HepG2 (cell line): ENCODE data around the gene UBE2G2. TPM values are rescaled to one million over a fixed set of nuclear protein-coding genes. Genes with fewer than 3 reads are reported as not detected.

Experiments
- FUBP1 ChIP-seq: sonication (generic); formaldehyde crosslinking; IDR thresholded peaks from 2 replicates; pipeline ENCODE4 v1.5.1; 2020; ENCODE audit warnings: missing genetic modification reagents, mild to moderate bottlenecking, borderline replicate concordance
- HHEX ChIP-seq: IDR thresholded peaks from 2 replicates; pipeline ENCODE4 v1.6.1; 2016; ENCODE audit warnings: control low read depth
- HMGA1 ChIP-seq: sonication (generic); formaldehyde crosslinking; conservative IDR thresholded peaks from 2 replicates; pipeline ENCODE4 v1.4.0; 2020; ENCODE audit warnings: missing genetic modification reagents
- KAT8 ChIP-seq: IDR thresholded peaks from 2 replicates; pipeline ENCODE4 v1.6.1; 2016; ENCODE audit warnings: missing genetic modification reagents, missing compliant biosample characterization
- KMT2B ChIP-seq: IDR thresholded peaks from 2 replicates; pipeline ENCODE4 v1.6.1; 2016; ENCODE audit warnings: missing genetic modification reagents, missing compliant biosample characterization
- NFE2L1 ChIP-seq: sonication (generic); formaldehyde crosslinking; IDR thresholded peaks from 2 replicates; pipeline ENCODE4 v1.4.0; 2020; ENCODE audit warnings: missing genetic modification reagents, mild to moderate bottlenecking, borderline replicate concordance
- ONECUT2 ChIP-seq: sonication (generic); formaldehyde crosslinking; IDR thresholded peaks from 2 replicates; pipeline ENCODE4 v1.4.0; 2020; ENCODE audit warnings: missing genetic modification reagents
- REPIN1 ChIP-seq: sonication (generic); formaldehyde crosslinking; IDR thresholded peaks from 2 replicates; pipeline ENCODE4 v1.8.0; 2022; ENCODE audit warnings: missing genetic modification reagents, low read depth, mild to moderate bottlenecking, borderline replicate concordance
- SALL2 ChIP-seq: sonication (generic); formaldehyde crosslinking; IDR thresholded peaks from 2 replicates; pipeline ENCODE4 v1.8.1; 2023; ENCODE audit warnings: mild to moderate bottlenecking, missing genetic modification reagents, inconsistent platforms
- TBP ChIP-seq: sonication (generic); formaldehyde crosslinking; IDR thresholded peaks from 2 replicates; pipeline ENCODE4 v1.5.0; 2020; ENCODE audit warnings: missing genetic modification reagents
- ZBED4 ChIP-seq: sonication (generic); formaldehyde crosslinking; IDR thresholded peaks from 2 replicates; pipeline ENCODE4 v1.4.0; 2020; ENCODE audit warnings: missing genetic modification reagents, borderline replicate concordance
- ZNF274 ChIP-seq: sonication (generic); formaldehyde crosslinking; IDR thresholded peaks from 2 replicates; pipeline ENCODE4 v1.5.1; 2020; ENCODE audit warnings: mild to moderate bottlenecking, missing genetic modification reagents
- ZNF276 ChIP-seq: sonication (generic); formaldehyde crosslinking; IDR thresholded peaks from 2 replicates; pipeline ENCODE4 v1.4.0; 2020; ENCODE audit warnings: mild to moderate bottlenecking, low read depth, missing genetic modification reagents
- ZNF282 ChIP-seq: fragments of 450-650 bp; IDR thresholded peaks from 2 replicates; pipeline ENCODE4 v1.6.1; 2018; ENCODE audit not compliant: partially characterized antibody
- ZNF740 ChIP-seq: sonication (generic); formaldehyde crosslinking; IDR thresholded peaks from 2 replicates; pipeline ENCODE4 v1.4.0; 2020; ENCODE audit warnings: missing genetic modification reagents
- ZNF792 ChIP-seq: IDR thresholded peaks from 2 replicates; pipeline ENCODE4 v1.6.1; 2016
- polyA plus RNA-seq, 8 experiments: library from polyadenylated mRNA; depleted of rRNA in 3 of 8; stranded (reverse) in 7 of 8; unstranded in 1 of 8; fragments of >200 nt; fragmentation: Illumina TruSeq in 4 of 8; extraction: Trizol in 4 of 8; gene quantifications; 2 replicates each; pipeline versions ENCODE4 v1.2.1 to v1.2.3, GENCODE V29; 2011 to 2016; ENCODE audit warnings: low read depth in 4 of 8, missing spikeins in 1 of 8, mixed read lengths in 1 of 8; ENCODE audit not compliant: insufficient read depth in 1 of 8
- total RNA-seq, 5 experiments: library from RNA; depleted of rRNA; stranded (reverse); fragments of >200 nt; fragmentation: Illumina TruSeq; extraction: Trizol; gene quantifications; 2 replicates each; pipeline ENCODE4 v1.2.3, GENCODE V29; 2016; ENCODE audit warnings: low read depth in 1 of 5
- TF ChIP-seq, protein P1 (sequence below): sonication (generic); formaldehyde crosslinking; IDR thresholded peaks from 2 replicates; pipeline ENCODE4 v1.4.0; 2020; ENCODE audit warnings: missing genetic modification reagents
- TF ChIP-seq, protein P2 (sequence below): sonication (generic); formaldehyde crosslinking; IDR thresholded peaks from 2 replicates; pipeline ENCODE4 v1.5.1; 2020; ENCODE audit warnings: mild to moderate bottlenecking, missing genetic modification reagents, borderline replicate concordance
- TF ChIP-seq, protein P3 (sequence below): sonication (generic); formaldehyde crosslinking; IDR thresholded peaks from 2 replicates; pipeline ENCODE4 v1.8.0; 2022; ENCODE audit warnings: missing genetic modification reagents, low read depth, mild to moderate bottlenecking, borderline replicate concordance

Gene UBE2G2
- total and polyA plus RNA-seq, 2 of the 13 experiments (the other 11 are each of a cell fraction or from before 2014, with no cell fraction given): 55.4 to 92.0 TPM

DNA sequence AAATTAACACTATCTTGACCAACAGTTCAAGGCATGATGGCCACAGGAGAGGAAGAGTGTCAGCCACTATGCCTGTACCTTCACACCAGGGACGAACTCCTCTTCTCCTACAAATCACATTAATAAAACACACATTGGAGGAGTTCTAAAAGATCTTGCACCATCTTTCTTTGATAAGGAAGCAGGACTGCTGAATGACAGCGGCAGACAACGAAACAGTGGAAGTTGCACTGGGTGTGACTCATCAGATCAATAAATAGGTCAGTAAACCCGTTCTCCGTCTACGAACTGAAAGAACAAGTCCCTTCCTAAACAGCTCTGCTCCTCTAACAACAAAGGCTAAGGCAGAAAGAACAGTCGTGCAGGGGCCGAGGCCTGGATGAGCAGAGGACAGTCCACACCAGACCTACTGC, 23.1 kb downstream of the UBE2G2 start (continued):
- TF ChIP-seq, protein P1, sequence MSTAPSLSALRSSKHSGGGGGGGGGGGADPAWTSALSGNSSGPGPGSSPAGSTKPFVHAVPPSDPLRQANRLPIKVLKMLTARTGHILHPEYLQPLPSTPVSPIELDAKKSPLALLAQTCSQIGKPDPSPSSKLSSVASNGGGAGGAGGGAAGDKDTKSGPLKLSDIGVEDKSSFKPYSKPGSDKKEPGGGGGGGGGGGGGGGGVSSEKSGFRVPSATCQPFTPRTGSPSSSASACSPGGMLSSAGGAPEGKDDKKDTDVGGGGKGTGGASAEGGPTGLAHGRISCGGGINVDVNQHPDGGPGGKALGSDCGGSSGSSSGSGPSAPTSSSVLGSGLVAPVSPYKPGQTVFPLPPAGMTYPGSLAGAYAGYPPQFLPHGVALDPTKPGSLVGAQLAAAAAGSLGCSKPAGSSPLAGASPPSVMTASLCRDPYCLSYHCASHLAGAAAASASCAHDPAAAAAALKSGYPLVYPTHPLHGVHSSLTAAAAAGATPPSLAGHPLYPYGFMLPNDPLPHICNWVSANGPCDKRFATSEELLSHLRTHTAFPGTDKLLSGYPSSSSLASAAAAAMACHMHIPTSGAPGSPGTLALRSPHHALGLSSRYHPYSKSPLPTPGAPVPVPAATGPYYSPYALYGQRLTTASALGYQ (CRISPR knock-in tag): no peak
- TF ChIP-seq SALL2: no peak
- no peak for TF ChIP-seq ZNF274 (CRISPR knock-in tag)
- no peak for TF ChIP-seq ZNF276 (CRISPR knock-in tag)
- TF ChIP-seq ZNF282: no peak
- 0 out of 2 replicates have a peak, but pooled peaks have one; percentile 23 for TF ChIP-seq ZNF792
- no peak for TF ChIP-seq FUBP1
- TF ChIP-seq ZNF740 (CRISPR knock-in tag): no peak
- TF ChIP-seq, protein P2, sequence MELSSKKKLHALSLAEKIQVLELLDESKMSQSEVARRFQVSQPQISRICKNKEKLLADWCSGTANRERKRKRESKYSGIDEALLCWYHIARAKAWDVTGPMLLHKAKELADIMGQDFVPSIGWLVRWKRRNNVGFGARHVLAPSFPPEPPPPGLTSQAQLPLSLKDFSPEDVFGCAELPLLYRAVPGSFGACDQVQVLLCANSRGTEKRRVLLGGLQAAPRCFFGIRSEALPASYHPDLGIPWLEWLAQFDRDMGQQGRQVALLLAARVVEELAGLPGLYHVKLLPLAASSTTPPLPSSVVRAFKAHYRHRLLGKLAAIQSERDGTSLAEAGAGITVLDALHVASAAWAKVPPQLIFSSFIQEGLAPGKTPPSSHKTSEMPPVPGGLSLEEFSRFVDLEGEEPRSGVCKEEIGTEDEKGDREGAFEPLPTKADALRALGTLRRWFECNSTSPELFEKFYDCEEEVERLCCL (CRISPR knock-in tag): no peak
- TF ChIP-seq TBP: no peak
- no peak for TF ChIP-seq ZBED4 (CRISPR knock-in tag)
- TF ChIP-seq HMGA1 (CRISPR knock-in tag): no peak
- peak; percentile 44; the same call in 1 of the 2 replicates for TF ChIP-seq KAT8 (CRISPR knock-in tag)
- no peak for TF ChIP-seq HHEX (CRISPR knock-in tag)
- TF ChIP-seq, protein P3, sequence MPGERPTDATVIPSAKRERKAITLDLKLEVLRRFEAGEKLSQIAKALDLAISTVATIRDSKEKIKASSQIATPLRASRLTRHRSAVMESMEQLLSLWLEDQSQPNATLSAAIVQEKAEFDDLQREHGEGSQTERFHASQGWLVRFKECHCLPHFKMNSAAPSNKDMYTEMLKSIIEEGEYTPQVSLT (CRISPR knock-in tag): no peak
- peak; percentile 51; the same call in 1 of the 2 replicates for TF ChIP-seq KMT2B (CRISPR knock-in tag)
- TF ChIP-seq NFE2L1 (CRISPR knock-in tag): no peak
- no peak for TF ChIP-seq REPIN1
- TF ChIP-seq ONECUT2: peak; percentile 93
